Natural killer cell treated with Interleukin-12 subunit alpha and Interleukin-12 subunit beta and Interleukin-15 and Interleukin-18, amount 100 ng/mL, for 72 hours (primary cell): ENCODE measurements around the gene FLT4. TPM values are rescaled to one million over a fixed set of nuclear protein-coding genes. Genes with fewer than 3 reads are reported as not detected.
"Not testable (repeated sequence)": the region's sequence is repeated elsewhere in the genome, so short reads cannot be mapped to it uniquely, and the experiment has no call there.

Source experiments
- ATAC-seq, 2 donors: fragments of 150-1000 bp; cut with Tn5 transposase in 1 of 2; sonication (Bioruptor Pico), chemical (Tn5 transposase) in 1 of 2; 2 replicates each; pipeline ENCODE4 v1.10.0; 2021
- DNase-seq: peaks from one replicate; pipeline ENCODE4 v3.0.0; 2022; ENCODE audit warnings: low spot score
- H3K27ac Mint-ChIP-seq, 2 donors: 1 replicate in 1 of 2; 2 replicates in 1 of 2; pipeline ENCODE4 v1.8.0; 2022; ENCODE audit warnings: mixed read lengths in 2 of 2, mild to moderate bottlenecking in 1 of 2, moderate library complexity in 1 of 2
- H3K27me3 Mint-ChIP-seq, 2 donors: 1 replicate in 1 of 2; 2 replicates in 1 of 2; pipeline ENCODE4 v1.8.0; 2022; ENCODE audit warnings: mixed read lengths in 2 of 2
- H3K36me3 Mint-ChIP-seq: one replicate; pipeline ENCODE4 v1.8.0; 2022; ENCODE audit warnings: mixed read lengths
- H3K4me1 Mint-ChIP-seq, 2 donors: 1 replicate in 1 of 2; 2 replicates in 1 of 2; pipeline ENCODE4 v1.8.0; 2022; ENCODE audit warnings: low read depth in 2 of 2, mixed read lengths in 2 of 2, mild to moderate bottlenecking in 1 of 2
- H3K4me3 Mint-ChIP-seq: one replicate; pipeline ENCODE4 v1.8.0; 2022; ENCODE audit warnings: mixed read lengths
- H3K9me3 Mint-ChIP-seq: 2 replicates; pipeline ENCODE4 v1.8.0; 2022; ENCODE audit warnings: mixed read lengths
- total RNA-seq, 2 donors: library from RNA; stranded (reverse); gene quantifications; one replicate each; pipeline ENCODE4 v1.2.3, GENCODE V29; 2022

The FLT4 gene
- under 1 TPM; 0.26 to 0.47 TPM for total RNA-seq

DNA sequence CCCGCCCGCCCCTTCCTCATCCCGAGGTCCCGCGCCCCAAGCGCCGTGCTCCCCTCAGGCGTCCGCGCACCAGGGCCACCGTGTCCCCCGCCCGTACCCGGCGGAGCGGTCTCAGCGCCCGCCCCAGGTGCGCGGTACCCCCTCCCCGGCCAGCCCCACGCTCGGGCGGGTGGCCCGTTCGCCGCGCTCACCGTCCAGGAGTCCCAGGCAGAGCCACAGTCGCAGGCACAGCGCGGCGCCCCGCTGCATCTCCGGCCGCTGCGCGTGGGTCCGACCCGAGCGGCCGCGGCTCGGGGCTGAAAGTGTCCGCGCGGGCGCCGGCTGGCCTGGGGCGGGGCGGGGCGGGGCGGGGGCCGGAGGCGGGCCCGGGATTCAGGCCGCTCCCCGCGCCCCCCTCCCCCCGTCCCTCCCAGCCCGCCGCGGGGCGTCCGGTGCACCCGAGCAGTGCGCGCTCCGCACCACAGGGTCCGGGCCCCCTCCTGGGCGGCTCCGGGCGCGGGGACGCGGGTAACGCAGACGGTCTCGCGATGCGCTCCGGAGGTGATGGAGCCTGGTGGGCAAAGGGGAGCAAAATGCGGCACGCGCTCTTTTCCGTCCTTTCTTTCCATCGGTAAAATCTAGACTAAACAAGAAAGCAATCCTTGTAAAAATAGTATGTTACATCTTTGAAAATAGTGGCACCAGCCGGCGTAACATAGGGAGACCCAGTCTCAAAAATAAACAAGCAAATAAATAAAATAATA is at the start of gene FLT4:
TSS of gene FLT4 (minus strand) at position 304 of the 743 bp plus-strand sequence. CDS start at position 249, 55 bp downstream.
- Mint-ChIP-seq H3K9me3 (no peaks in the 10 kb centered on the region), H3K27ac (no peak within 1 kb of the TSS), H3K4me1 (peaks cover 6% of the 10 kb centered on the region in 2 donors), H3K36me3 (no peaks in the 10 kb centered on the region), H3K27me3 (peaks cover 42 to 49% of the 10 kb centered on the region in 2 donors), H3K4me3 (peak within 1 kb of the TSS; percentile 80)
- ATAC-seq (peak; percentile 15 to 33), DNase-seq (no peak)

DNA sequence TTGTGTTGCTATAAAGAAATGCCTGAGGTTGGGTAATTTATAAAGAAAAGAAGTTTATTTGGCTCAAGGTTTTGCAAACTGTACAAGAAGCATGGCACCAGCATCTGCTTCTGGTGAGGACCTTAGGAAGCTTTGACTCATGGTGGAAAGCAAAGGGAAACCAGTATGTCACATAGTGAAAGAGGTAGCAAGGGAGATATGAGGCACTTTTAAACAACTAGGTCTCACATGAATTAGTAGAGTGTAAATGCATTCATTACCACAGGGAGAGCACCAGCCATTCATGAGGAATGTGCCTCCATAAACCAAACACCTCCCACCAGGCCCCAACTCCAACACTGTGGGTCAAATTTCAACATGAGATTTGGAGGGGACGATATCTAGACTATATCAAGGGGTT is 49.6 kb upstream of the FLT4 start:
- Mint-ChIP-seq H3K4me3 (no peak overlapping the region), H3K27me3 (peaks cover 10 to 20% of the 10 kb centered on the region in 2 donors), H3K4me1 (no peaks in the 10 kb centered on the region), H3K27ac (no peak overlapping the region), H3K9me3 (peaks cover 5% of the 10 kb centered on the region), H3K36me3 (no peaks in the 10 kb centered on the region)
- DNase-seq: no peak
- ATAC-seq: no peak

DNA sequence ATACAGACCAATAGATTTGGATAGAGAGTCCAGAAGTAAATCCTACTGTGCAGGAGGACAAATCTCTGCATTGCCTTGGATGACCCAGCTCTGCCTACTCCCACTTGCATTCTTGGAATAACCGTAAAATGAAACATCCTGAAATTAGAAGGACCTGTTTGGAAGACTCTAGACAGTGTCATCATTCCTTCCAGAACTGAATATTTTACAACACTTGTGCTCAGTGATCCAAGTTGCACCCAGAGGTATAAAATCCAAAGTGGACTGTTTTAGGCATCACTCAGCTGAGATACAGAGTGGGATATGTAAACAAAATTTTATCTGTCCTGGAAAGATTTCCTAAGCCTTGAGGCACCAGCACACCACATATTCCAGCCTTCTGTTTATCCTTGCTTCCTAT is 46.7 kb upstream of the FLT4 start:
- H3K4me1 Mint-ChIP-seq: no peaks in the 10 kb centered on the region
- H3K27me3 Mint-ChIP-seq: peaks cover 6 to 17% of the 10 kb centered on the region in 2 donors
- H3K27ac Mint-ChIP-seq: no peak overlapping the region
- ATAC-seq (no peak), DNase-seq (no peak)
- no peaks in the 10 kb centered on the region for H3K36me3 Mint-ChIP-seq
- H3K4me3 Mint-ChIP-seq: no peak overlapping the region
- peaks cover 5% of the 10 kb centered on the region for H3K9me3 Mint-ChIP-seq

DNA sequence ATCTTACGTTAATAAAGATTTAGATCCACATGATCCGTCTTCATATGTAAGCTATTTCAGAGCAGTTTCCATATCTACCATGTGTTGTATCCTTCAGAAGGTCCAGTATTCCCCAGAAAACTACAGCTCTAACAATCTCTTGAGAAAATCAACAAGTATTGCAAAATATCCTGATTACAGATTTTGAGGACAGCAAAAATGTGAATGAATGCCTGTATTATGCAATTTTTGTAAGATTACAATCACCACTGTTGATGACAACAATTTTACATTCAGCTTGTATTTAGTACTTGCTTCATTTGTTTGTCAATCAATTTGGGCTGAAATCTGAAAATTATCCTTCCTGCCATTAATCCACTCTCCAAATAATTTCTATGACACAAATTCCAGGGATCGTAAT is 43.0 kb upstream of the FLT4 start:
- no peak overlapping the region for H3K27ac Mint-ChIP-seq
- no peaks in the 10 kb centered on the region for H3K9me3 Mint-ChIP-seq
- DNase-seq: no peak
- no peak for ATAC-seq
- H3K4me3 Mint-ChIP-seq: no peak overlapping the region
- H3K27me3 Mint-ChIP-seq: peaks cover 3 to 11% of the 10 kb centered on the region in 2 donors
- H3K4me1 Mint-ChIP-seq: peaks cover 18 to 20% of the 10 kb centered on the region in 2 donors
- no peaks in the 10 kb centered on the region for H3K36me3 Mint-ChIP-seq

DNA sequence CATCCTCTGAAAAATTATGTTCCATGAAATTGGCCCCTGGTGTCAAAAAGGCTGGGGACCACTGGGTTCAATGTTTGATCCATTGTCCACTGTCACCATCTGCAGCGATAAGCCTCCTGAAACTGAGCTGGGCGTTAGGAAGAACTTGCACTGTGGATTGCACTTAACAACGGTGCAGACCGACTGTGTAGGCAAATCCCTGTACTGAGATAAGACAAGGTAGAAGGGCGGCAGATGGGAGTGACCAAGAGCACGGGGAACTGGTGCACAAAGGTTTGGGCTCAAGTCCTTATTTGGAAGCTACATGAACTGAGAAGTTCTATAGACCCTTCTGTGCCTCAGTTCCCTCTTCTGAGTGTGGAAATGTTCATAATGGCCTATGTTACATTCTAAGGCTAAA is 41.6 kb upstream of the FLT4 start:
- H3K4me1 Mint-ChIP-seq: peaks cover 18 to 20% of the 10 kb centered on the region in 2 donors
- no peak for ATAC-seq
- H3K36me3 Mint-ChIP-seq: no peaks in the 10 kb centered on the region
- H3K4me3 Mint-ChIP-seq: no peak overlapping the region
- H3K27ac Mint-ChIP-seq: no peak overlapping the region
- peaks cover 3 to 11% of the 10 kb centered on the region in 2 donors for H3K27me3 Mint-ChIP-seq
- no peaks in the 10 kb centered on the region for H3K9me3 Mint-ChIP-seq
- DNase-seq: no peak

DNA sequence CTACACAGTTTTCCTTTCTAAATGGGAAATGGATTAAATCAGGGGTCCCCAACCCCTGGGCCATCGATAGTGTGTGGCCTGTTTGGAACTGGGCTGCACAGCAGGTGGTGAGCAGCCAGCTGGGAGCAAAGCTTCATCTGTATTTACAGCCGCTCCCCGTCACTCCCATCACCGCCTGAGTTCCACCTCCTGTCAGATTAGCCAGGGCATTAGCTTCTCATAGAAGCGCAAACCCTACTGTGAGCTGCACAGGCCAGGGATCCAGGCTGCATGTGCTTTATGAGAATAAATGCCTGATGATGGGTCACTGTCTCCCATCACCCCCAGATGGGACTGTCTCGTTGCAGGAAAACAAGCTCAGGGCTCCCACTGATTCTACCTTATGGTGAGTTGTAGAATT is 41.2 kb upstream of the FLT4 start:
- no peak for ATAC-seq
- H3K4me3 Mint-ChIP-seq: no peak overlapping the region
- no peak for DNase-seq
- H3K27ac Mint-ChIP-seq: no peak overlapping the region
- no peaks in the 10 kb centered on the region for H3K9me3 Mint-ChIP-seq
- H3K4me1 Mint-ChIP-seq: peaks cover 18 to 20% of the 10 kb centered on the region in 2 donors
- peaks cover 3 to 11% of the 10 kb centered on the region in 2 donors for H3K27me3 Mint-ChIP-seq
- no peaks in the 10 kb centered on the region for H3K36me3 Mint-ChIP-seq

- ATAC-seq: no peak
- Mint-ChIP-seq H3K4me3 (peak overlapping the region; percentile 66), H3K9me3 (no peaks in the 10 kb centered on the region), H3K27me3 (peaks cover 3 to 11% of the 10 kb centered on the region in 2 donors), H3K4me1 (peaks cover 18 to 20% of the 10 kb centered on the region in 2 donors), H3K27ac (peak overlapping the region; percentile 65 to 78), H3K36me3 (no peaks in the 10 kb centered on the region)
- no peak for DNase-seq
Measured at GRCh38 chr5:180689775-180690174, 40.4 kb upstream of the FLT4 start.

DNA sequence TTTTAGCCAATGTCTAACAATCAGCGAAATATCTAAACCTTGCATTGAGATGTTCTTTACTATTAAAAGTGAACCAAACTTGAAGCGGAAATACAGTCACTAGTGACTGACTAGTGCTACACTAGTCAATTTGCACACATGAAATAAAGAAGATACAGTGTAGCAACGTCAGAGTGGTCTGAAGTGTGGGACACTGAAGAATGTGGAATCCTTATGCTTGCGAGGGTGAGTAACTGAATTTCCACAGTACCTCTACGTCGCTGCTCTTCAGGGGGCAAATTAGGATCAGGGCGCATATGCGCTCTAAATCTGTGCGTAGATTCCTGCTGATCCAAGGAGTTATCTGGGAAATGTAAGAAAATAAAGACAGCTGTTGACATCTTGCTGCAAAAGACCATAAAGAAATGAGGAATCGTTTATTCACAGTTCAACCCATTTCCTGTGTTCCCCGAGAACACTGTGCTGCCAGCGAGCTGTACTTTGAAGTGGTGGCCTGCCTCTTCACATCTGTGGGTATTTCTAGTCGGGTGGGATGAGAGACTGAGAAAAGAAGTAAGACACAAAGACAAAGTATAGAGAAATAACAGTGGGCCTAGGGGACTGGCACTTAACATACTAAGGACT is 39.8 kb upstream of the FLT4 start:
- Mint-ChIP-seq H3K4me1 (peaks cover 18 to 20% of the 10 kb centered on the region in 2 donors), H3K9me3 (no peaks in the 10 kb centered on the region), H3K36me3 (no peaks in the 10 kb centered on the region), H3K27me3 (peaks cover 3 to 11% of the 10 kb centered on the region in 2 donors), H3K4me3 (peak overlapping the region; percentile 66), H3K27ac (peak overlapping the region; percentile 65 to 78)
- ATAC-seq (peak in 1 of 2 donors; percentile 46), DNase-seq (no peak)

- ATAC-seq: no peak
- peaks cover 3 to 11% of the 10 kb centered on the region in 2 donors for H3K27me3 Mint-ChIP-seq
- peak overlapping the region; percentile 66 for H3K4me3 Mint-ChIP-seq
- DNase-seq: no peak
- H3K9me3 Mint-ChIP-seq: no peaks in the 10 kb centered on the region
- H3K27ac Mint-ChIP-seq: peak overlapping the region; percentile 65 to 78
- no peaks in the 10 kb centered on the region for H3K36me3 Mint-ChIP-seq
- peaks cover 20 to 21% of the 10 kb centered on the region in 2 donors for H3K4me1 Mint-ChIP-seq
Measured at GRCh38 chr5:180688330-180689070, 39.1 kb upstream of the FLT4 start.

GRCh38 chr5:180686799-180687198 is 37.4 kb upstream of the FLT4 start:
- H3K27me3 Mint-ChIP-seq, ATAC-seq, DNase-seq, H3K4me3 Mint-ChIP-seq, H3K36me3 Mint-ChIP-seq, H3K9me3 Mint-ChIP-seq, H3K27ac Mint-ChIP-seq: not testable (repeated sequence)
- peaks cover 20 to 21% of the 10 kb centered on the region in 2 donors for H3K4me1 Mint-ChIP-seq

- Mint-ChIP-seq H3K27ac (no peak overlapping the region), H3K27me3 (no peaks in the 10 kb centered on the region), H3K4me1 (peaks cover 15 to 17% of the 10 kb centered on the region in 2 donors), H3K9me3 (no peaks in the 10 kb centered on the region), H3K4me3 (no peak overlapping the region), H3K36me3 (no peaks in the 10 kb centered on the region)
- no peak for ATAC-seq
- no peak for DNase-seq
Measured at GRCh38 chr5:180684623-180685161, 35.3 kb upstream of the FLT4 start.

GRCh38 chr5:180683220-180683922 is 34.0 kb upstream of the FLT4 start:
- no peak for ATAC-seq
- H3K27ac Mint-ChIP-seq: no peak overlapping the region

GRCh38 chr5:180682560-180682959 is 33.2 kb upstream of the FLT4 start:
- no peaks in the 10 kb centered on the region for H3K9me3 Mint-ChIP-seq

More at GRCh38 chr5:180683220-180683922, 34.0 kb upstream of the FLT4 start:
- Mint-ChIP-seq H3K9me3 (no peaks in the 10 kb centered on the region), H3K4me3 (no peak overlapping the region), H3K36me3 (no peaks in the 10 kb centered on the region), H3K27me3 (no peaks in the 10 kb centered on the region), H3K4me1 (peaks cover 2 to 4% of the 10 kb centered on the region in 2 donors)
- no peak for DNase-seq

More at GRCh38 chr5:180682560-180682959, 33.2 kb upstream of the FLT4 start:
- H3K4me3 Mint-ChIP-seq: no peak overlapping the region
- DNase-seq (no peak), ATAC-seq (peak in 1 of 2 donors; percentile 27)
- H3K36me3 Mint-ChIP-seq: no peaks in the 10 kb centered on the region
- peaks cover 0 to 3% of the 10 kb centered on the region in 2 donors for H3K4me1 Mint-ChIP-seq
- H3K27ac Mint-ChIP-seq: no peak overlapping the region
- peaks cover 0 to 2% of the 10 kb centered on the region in 2 donors for H3K27me3 Mint-ChIP-seq
